HCT116 (cell line): ENCODE measurements around the gene RASA2. TPM values are rescaled to one million over a fixed set of nuclear protein-coding genes. Genes with fewer than 3 reads are reported as not detected.

Experiments
- ATAC-seq: fragments of 200-7000 bp; cut with Tn5 transposase; 2 replicates; pipeline ENCODE4 v1.9.1; 2020; ENCODE audit warnings: mild to moderate bottlenecking, moderate library complexity
- BruUV-seq: library from RNA; stranded (reverse); fragments of 400-500 nt; replicated peaks from 2 replicates; lab custom pipeline; 2021; lab: Mats Ljungman, UMichigan
- CTCF ChIA-PET: fragments of 300-600 bp; sonication (Branson Sonifier 250); formaldehyde crosslinking; loops from one replicate; lab custom pipeline; 2021; ENCODE audit warnings: antibody characterized with exemption; lab: Charles Lee
- POLR2A ChIA-PET: fragments of 300-600, 350-600 bp; sonication (Branson Sonifier 250); formaldehyde crosslinking; loops from one replicate; lab custom pipeline; 2021; ENCODE audit warnings: antibody characterized with exemption; lab: Charles Lee
- RAD21 ChIA-PET, 2 experiments: fragments of 300-600 bp; sonication (Branson Sonifier 250); formaldehyde crosslinking; loops; one replicate each; lab custom pipeline; 2023; ENCODE audit warnings: low total read pairs in 2 of 2; ENCODE audit not compliant: uncharacterized antibody in 2 of 2, unreplicated experiment in 2 of 2, low non-redundant PET in 1 of 2; lab: Charles Lee
- DNase-seq: peaks from one replicate; pipeline ENCODE4 v3.0.0-alpha.2; 2010; ENCODE audit warnings: low read depth, low spot score
- H2AFZ ChIP-seq: fragments of 200-600 bp; shearing (Covaris generic), sonication (generic); 2 replicates; pipeline ENCODE4 v1.6.1; 2017; ENCODE audit warnings: low read depth, mixed run types, mixed read lengths, antibody characterized with exemption, low read length; ENCODE audit not compliant: poor library complexity, severe bottlenecking
- H3K27ac ChIP-seq: 2 replicates; pipeline ENCODE4 v1.5.1; 2012; ENCODE audit warnings: low read depth, low read length
- H3K27me3 ChIP-seq: fragments of 200-600 bp; sonication (generic); 2 replicates; pipeline ENCODE4 v1.6.1; 2016; ENCODE audit warnings: mixed run types, low read length, mixed read lengths; ENCODE audit not compliant: insufficient read depth
- H3K36me3 ChIP-seq, 2 experiments: fragments of 200-500 bp in 1 of 2; fragments of 200-600 bp in 1 of 2; sonication (Bioruptor generic) in 1 of 2; sonication (generic) in 1 of 2; 2 replicates each; pipeline versions ENCODE4 v1.5.1 to v1.6.1; 2014 to 2016; ENCODE audit warnings: low read length in 2 of 2, inconsistent platforms in 1 of 2, mixed read lengths in 1 of 2, mixed run types in 1 of 2; ENCODE audit not compliant: insufficient read depth in 2 of 2, control insufficient read depth in 1 of 2
- H3K4me1 ChIP-seq, 2 experiments: fragments of 200-600 bp in 1 of 2; sonication (generic) in 1 of 2; 2 replicates each; pipeline versions ENCODE4 v1.5.1 to v1.6.1; 2012 to 2017; ENCODE audit warnings: low read length in 2 of 2, inconsistent platforms in 1 of 2, mild to moderate bottlenecking in 1 of 2, mixed read lengths in 1 of 2, mixed run types in 1 of 2, moderate library complexity in 1 of 2; ENCODE audit not compliant: insufficient read depth in 2 of 2, control insufficient read depth in 1 of 2
- H3K4me2 ChIP-seq: fragments of 200-600 bp; sonication (generic); 2 replicates; pipeline ENCODE4 v1.6.1; 2017; ENCODE audit warnings: mixed run types, low read length, mixed read lengths
- H3K4me3 ChIP-seq, 2 experiments: fragments of 200-600 bp in 1 of 2; sonication (generic) in 1 of 2; replicated peaks in 1 of 2; 2 replicates each; pipeline ENCODE4 v1.5.1; 2011 to 2016; ENCODE audit warnings: low read length in 2 of 2, control low read depth in 1 of 2, low read depth in 1 of 2, mild to moderate bottlenecking in 1 of 2, mixed read lengths in 1 of 2, mixed run types in 1 of 2
- H3K79me2 ChIP-seq: fragments of 200-600 bp; sonication (generic); 2 replicates; pipeline ENCODE4 v1.6.1; 2017; ENCODE audit warnings: mild to moderate bottlenecking, mixed run types, low read length, moderate library complexity, mixed read lengths; ENCODE audit not compliant: insufficient read depth
- H3K9ac ChIP-seq: fragments of 200-600 bp; sonication (generic); 2 replicates; pipeline ENCODE4 v1.6.1; 2016; ENCODE audit warnings: low read length, mixed read lengths
- H3K9me2 ChIP-seq: fragments of 200-600 bp; sonication (generic), shearing (Covaris generic); 2 replicates; pipeline ENCODE4 v1.6.1; 2017; ENCODE audit warnings: mixed run types, mild to moderate bottlenecking, moderate library complexity; ENCODE audit not compliant: insufficient read depth
- H3K9me3 ChIP-seq, 2 experiments: fragments of 200-500 bp in 1 of 2; fragments of 200-600 bp in 1 of 2; sonication (Bioruptor generic) in 1 of 2; sonication (generic) in 1 of 2; 2 replicates each; pipeline ENCODE4 v1.6.1; 2014 to 2017; ENCODE audit warnings: low read length in 2 of 2, mixed read lengths in 2 of 2, inconsistent platforms in 1 of 2, low read depth in 1 of 2, mild to moderate bottlenecking in 1 of 2, mixed run types in 1 of 2, moderate library complexity in 1 of 2; ENCODE audit not compliant: control insufficient read depth in 1 of 2, insufficient read depth in 1 of 2
- H4K20me1 ChIP-seq: fragments of 200-600 bp; sonication (generic), shearing (Covaris generic); 2 replicates; pipeline ENCODE4 v1.6.1; 2017; ENCODE audit warnings: mixed run types, mild to moderate bottlenecking, moderate library complexity; ENCODE audit not compliant: insufficient read depth
- CEBPB ChIP-seq: IDR thresholded peaks from 2 replicates; pipeline ENCODE4 v1.6.1; 2012; ENCODE audit warnings: low read depth
- ELF1 ChIP-seq: IDR thresholded peaks from 2 replicates; pipeline ENCODE4 v1.6.1; 2012; ENCODE audit warnings: low read depth, borderline replicate concordance
- EZH2phosphoT487 ChIP-seq: fragments of 200-600 bp; IDR thresholded peaks from 2 replicates; pipeline ENCODE4 v1.6.1; 2018; ENCODE audit warnings: antibody characterized with exemption, borderline replicate concordance
- FOSL1 ChIP-seq: IDR thresholded peaks from 2 replicates; pipeline ENCODE4 v1.6.1; 2012; ENCODE audit warnings: low read depth
- JUND ChIP-seq: IDR thresholded peaks from 2 replicates; pipeline ENCODE4 v1.6.1; 2012
- POLR2A ChIP-seq: IDR thresholded peaks from 2 replicates; pipeline ENCODE4 v1.7.0; 2011; ENCODE audit warnings: borderline replicate concordance; ENCODE audit not compliant: insufficient read depth, insufficient read length; ENCODE audit errors: extremely low read depth
- POLR2AphosphoS5 ChIP-seq: IDR thresholded peaks from 2 replicates; pipeline ENCODE4 v1.6.1; 2011; ENCODE audit warnings: mild to moderate bottlenecking, low read depth, low read length, moderate library complexity
- RAD21 ChIP-seq: IDR thresholded peaks from 2 replicates; pipeline ENCODE4 v1.6.1; 2012; ENCODE audit warnings: low read depth, mild to moderate bottlenecking
- SIN3A ChIP-seq: IDR thresholded peaks from 2 replicates; pipeline ENCODE4 v1.6.1; 2012; ENCODE audit warnings: low read depth
- SP1 ChIP-seq: IDR thresholded peaks from 2 replicates; pipeline ENCODE4 v1.6.1; 2012; ENCODE audit warnings: low read depth
- SRF ChIP-seq: IDR thresholded peaks from 2 replicates; pipeline ENCODE4 v1.6.1; 2012; ENCODE audit warnings: low read depth
- TCF7L2 ChIP-seq: IDR thresholded peaks from 2 replicates; pipeline ENCODE4 v1.7.0; 2011; ENCODE audit warnings: borderline replicate concordance, inconsistent platforms; ENCODE audit not compliant: insufficient read depth, insufficient read length; ENCODE audit errors: extremely low read depth
- ZBTB33 ChIP-seq: IDR thresholded peaks from 2 replicates; pipeline ENCODE4 v1.6.1; 2011; ENCODE audit warnings: mild to moderate bottlenecking, low read length, moderate library complexity; ENCODE audit not compliant: insufficient replicate concordance; ENCODE audit errors: extremely low read depth
- ZNF274 ChIP-seq: fragments of 200-500 bp; sonication (Bioruptor generic); IDR thresholded peaks from 2 replicates; pipeline ENCODE4 v1.6.1; 2014; ENCODE audit warnings: mild to moderate bottlenecking, low read depth, low read length, inconsistent platforms
- intact Hi-C: fragments of 100-400 bp; cut with micrococcal nuclease; formaldehyde crosslinking; loops from 2 replicates; pipeline ENCODE4 v1.10.0; 2022
- total RNA-seq: library from RNA; stranded (reverse); gene quantifications from one replicate; pipeline ENCODE4 v1.2.1, GENCODE V29; 2021; ENCODE audit not compliant: unreplicated experiment
- TF ChIP-seq, protein P1 (sequence below): IDR thresholded peaks from 2 replicates; pipeline ENCODE4 v1.6.1; 2012
- TF ChIP-seq, protein P2 (sequence below): IDR thresholded peaks from 2 replicates; pipeline ENCODE4 v1.6.1; 2012; ENCODE audit warnings: low read depth

RASA2 gene
- total RNA-seq, 1 experiment from 2014 or later = 12.8 TPM

DNA sequence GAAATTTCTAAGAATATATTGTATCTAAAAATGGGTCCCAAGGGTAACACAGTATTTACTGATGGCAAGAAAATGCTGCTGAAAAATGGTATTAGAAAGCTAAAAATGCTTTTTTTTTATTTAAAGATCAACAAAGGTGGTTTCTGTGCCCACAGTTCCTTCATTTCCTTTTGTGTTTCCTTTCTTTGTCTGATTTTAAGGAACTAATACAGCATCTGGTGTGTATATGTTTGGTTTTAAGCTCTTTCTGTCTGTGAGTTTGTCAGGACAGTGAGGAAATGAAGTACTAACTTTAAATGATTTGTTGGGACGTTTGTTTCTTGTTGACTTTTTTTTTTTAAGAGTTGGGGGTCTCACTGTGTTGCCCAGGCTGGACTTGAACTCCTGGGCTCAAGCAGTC lies 38.2 kb downstream of the RASA2 start:
- ChIA-PET RAD21 (no interaction called here), CTCF (no interaction called here), POLR2A (no interaction called here)
- Histone ChIP-seq H2AFZ (no peak overlapping the region), H3K79me2 (peaks cover 3% of the 10 kb centered on the region), H4K20me1 (no peaks in the 10 kb centered on the region), H3K27me3 (no peaks in the 10 kb centered on the region), H3K36me3 (no peaks in the 10 kb centered on the region), H3K4me3 (no peak overlapping the region), H3K27ac (no peak overlapping the region), H3K4me1 (no peaks in the 10 kb centered on the region), H3K9me2 (no peaks in the 10 kb centered on the region), H3K9ac (no peak overlapping the region), H3K4me2 (no peak overlapping the region), H3K9me3 (no peaks in the 10 kb centered on the region)
- TF ChIP-seq POLR2AphosphoS5 (no peak), RAD21 (no peak), POLR2A (no peak), JUND (no peak)
- TF ChIP-seq, protein P1, sequence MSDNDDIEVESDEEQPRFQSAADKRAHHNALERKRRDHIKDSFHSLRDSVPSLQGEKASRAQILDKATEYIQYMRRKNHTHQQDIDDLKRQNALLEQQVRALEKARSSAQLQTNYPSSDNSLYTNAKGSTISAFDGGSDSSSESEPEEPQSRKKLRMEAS = no peak
- ATAC-seq = no peak
- intact Hi-C loops = no loop called here
- no TSS peak for BruUV-seq
- DNase-seq = no peak

DNA sequence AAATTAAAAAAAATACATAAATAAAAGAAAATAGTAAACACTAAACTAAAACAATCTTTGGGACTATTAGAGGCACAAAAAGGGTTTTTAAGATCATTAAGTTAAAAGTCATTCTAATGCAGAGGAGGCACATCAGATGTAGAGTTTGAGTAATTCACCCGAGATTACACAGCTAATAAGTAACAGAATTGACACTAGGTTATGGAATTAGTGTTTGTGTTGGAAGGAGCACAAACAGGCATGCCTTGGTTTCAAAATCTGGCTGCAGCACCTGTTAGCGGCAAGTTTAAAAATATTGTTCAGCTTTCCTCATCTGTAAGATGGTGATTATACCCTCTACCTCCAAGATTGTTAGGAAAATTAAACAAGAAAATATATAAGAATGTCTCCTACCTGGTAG lies 39.0 kb downstream of the RASA2 start:
- H3K27me3 ChIP-seq = no peaks in the 10 kb centered on the region
- H3K9me3 ChIP-seq = no peaks in the 10 kb centered on the region
- no peak overlapping the region for H3K9ac ChIP-seq
- POLR2A ChIA-PET = no interaction called here
- H3K79me2 ChIP-seq = peaks cover 3% of the 10 kb centered on the region
- H4K20me1 ChIP-seq = no peaks in the 10 kb centered on the region
- no peaks in the 10 kb centered on the region for H3K4me1 ChIP-seq
- H3K9me2 ChIP-seq = no peaks in the 10 kb centered on the region
- RAD21 ChIA-PET = no interaction called here
- CTCF ChIA-PET = no interaction called here
- BruUV-seq = no TSS peak
- no peak overlapping the region for H2AFZ ChIP-seq
- no peak overlapping the region for H3K27ac ChIP-seq
- no peak overlapping the region for H3K4me2 ChIP-seq
- DNase-seq (no peak), ATAC-seq (no peak)
- no peak overlapping the region for H3K4me3 ChIP-seq
- intact Hi-C loops = no loop called here
- no peaks in the 10 kb centered on the region for H3K36me3 ChIP-seq
- TF ChIP-seq, protein P2, sequence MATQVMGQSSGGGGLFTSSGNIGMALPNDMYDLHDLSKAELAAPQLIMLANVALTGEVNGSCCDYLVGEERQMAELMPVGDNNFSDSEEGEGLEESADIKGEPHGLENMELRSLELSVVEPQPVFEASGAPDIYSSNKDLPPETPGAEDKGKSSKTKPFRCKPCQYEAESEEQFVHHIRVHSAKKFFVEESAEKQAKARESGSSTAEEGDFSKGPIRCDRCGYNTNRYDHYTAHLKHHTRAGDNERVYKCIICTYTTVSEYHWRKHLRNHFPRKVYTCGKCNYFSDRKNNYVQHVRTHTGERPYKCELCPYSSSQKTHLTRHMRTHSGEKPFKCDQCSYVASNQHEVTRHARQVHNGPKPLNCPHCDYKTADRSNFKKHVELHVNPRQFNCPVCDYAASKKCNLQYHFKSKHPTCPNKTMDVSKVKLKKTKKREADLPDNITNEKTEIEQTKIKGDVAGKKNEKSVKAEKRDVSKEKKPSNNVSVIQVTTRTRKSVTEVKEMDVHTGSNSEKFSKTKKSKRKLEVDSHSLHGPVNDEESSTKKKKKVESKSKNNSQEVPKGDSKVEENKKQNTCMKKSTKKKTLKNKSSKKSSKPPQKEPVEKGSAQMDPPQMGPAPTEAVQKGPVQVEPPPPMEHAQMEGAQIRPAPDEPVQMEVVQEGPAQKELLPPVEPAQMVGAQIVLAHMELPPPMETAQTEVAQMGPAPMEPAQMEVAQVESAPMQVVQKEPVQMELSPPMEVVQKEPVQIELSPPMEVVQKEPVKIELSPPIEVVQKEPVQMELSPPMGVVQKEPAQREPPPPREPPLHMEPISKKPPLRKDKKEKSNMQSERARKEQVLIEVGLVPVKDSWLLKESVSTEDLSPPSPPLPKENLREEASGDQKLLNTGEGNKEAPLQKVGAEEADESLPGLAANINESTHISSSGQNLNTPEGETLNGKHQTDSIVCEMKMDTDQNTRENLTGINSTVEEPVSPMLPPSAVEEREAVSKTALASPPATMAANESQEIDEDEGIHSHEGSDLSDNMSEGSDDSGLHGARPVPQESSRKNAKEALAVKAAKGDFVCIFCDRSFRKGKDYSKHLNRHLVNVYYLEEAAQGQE = no peak
- TF ChIP-seq SRF (no peak), ZBTB33 (no peak), SP1 (no peak), FOSL1 (no peak), POLR2A (no peak), SIN3A (no peak), ELF1 (no peak), EZH2phosphoT487 (no peak), JUND (no peak), TCF7L2 (no peak), CEBPB (no peak), RAD21 (no peak), ZNF274 (no peak)
